OCI-M2 (cell line): Measurements from ENCODE around the gene TSHB.
"Not testable (repeated sequence)": the region's sequence is repeated elsewhere in the genome, so short reads cannot be mapped to it uniquely, and the experiment has no call there.

Experiments
- DNase-seq: peaks from one replicate; lab custom pipeline; 2025; ENCODE audit not compliant: unreplicated experiment; lab: John Stamatoyannopoulos, UW

TSHB gene

DNA sequence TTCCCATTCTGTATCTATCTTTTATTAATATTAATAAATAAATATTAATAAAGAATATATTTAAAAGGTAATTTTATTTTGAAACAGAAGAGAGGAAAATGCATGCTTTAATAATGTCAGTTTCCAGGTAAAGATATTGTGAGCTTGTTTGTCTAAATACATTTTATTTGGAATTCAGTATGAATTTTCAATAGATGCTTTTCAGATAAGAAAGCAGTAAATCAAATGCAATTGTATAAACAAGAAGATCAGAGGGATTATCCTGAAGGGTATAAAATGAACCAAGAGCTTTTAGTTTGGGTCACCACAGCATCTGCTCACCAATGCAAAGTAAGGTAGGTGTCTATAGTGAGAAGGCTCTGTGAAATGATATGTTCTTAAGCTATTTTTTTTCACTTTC lies at the start of gene TSHB:
Gene TSHB, plus strand, starts transcription at position 301 of the 400 bp plus-strand sequence. CDS start 3,537 bp downstream, outside the sequence.
- no peak for DNase-seq

DNA sequence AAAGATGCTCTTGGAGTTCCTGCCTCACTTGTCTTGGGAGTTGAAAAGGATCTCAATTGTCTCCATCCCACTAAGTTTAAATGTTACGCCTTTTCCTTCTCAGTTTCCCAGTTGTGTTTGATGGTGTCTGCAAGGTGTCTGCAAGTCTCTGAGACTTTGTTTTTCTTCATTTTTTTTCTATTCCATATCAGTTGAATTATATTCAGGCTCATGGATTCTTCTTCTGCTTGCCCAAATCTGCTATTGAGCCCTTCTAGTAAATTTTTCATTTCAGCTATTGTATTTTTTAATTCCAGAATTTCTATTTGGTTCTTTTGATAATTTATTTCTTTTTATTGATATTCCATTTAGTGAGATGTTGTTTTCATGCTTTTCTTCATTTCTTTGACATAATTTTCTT lies 47.4 kb upstream of the TSHB start:
- no peak for DNase-seq

DNA sequence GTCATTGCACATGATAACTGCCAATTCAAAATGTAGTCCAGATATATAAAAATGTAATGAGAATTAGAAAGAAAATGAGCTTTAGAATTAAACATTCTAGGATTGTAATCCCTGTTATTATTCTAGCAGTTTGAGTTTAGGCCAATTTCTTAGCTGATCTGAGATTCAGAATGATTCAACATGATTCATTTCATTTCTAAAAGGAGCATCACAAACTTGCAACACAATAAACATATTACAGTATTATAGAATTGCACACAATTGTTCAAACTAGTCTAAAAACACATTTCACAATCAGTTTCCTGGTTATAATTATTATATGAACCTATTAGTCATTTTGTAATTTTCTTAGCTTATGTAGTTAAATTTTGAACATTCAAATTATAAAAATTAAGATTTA lies 43.3 kb upstream of the TSHB start:
- DNase-seq: no peak

DNA sequence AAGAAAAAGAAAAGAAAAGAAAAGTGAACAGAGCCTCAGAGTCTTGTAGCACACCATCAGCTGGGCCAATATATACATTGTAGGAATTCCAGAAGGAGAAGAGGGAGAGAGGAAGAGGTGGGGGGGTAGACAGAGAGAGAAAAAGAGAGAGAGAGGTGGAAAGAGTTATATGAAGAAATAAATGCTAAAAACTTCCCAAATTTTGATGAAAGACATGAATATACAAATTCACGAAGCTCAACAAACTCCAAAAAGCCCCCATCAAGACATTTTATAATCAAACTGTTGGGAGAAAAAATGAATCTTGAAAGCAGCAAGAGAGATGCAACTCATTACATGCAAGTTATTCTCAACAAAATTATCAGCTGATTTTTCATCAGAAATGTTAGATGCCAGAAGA lies 41.5 kb upstream of the TSHB start:
- no peak for DNase-seq

DNA sequence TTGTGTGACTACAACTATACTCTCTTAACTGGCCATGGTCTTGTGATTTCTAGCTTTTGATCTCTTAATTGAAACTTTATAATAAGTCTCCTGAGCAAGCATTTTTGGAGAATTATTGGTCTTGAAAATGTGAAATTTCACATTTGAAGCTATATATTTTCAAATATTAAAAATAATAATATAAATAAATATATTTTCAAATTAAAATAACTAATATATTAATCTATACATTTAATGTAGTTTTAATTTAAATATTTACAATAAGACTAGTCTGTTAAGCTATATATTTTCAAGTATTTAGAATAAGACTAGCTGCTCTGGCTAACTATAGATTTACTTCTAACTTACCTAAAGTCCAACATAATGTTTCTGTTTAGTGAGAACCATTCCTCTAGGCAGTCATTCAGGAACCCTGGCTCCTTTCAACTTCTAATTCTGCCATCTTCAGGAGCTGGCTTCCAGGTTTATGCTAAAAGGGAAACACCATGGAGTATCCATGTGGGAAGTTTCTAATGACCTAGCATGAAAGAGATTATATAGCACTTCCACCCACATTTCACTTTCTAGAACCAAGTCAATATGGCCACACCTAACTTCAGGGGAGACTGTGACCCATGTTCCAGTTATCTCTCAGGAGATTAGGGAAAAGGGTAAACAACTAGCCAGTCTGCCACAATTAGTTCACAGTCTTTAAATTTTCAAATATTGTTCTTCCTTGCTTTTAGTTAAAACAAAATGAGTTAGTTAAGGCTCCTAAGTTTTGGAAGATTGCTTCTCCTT lies 31.9 kb upstream of the TSHB start:
- DNase-seq: no peak

DNA sequence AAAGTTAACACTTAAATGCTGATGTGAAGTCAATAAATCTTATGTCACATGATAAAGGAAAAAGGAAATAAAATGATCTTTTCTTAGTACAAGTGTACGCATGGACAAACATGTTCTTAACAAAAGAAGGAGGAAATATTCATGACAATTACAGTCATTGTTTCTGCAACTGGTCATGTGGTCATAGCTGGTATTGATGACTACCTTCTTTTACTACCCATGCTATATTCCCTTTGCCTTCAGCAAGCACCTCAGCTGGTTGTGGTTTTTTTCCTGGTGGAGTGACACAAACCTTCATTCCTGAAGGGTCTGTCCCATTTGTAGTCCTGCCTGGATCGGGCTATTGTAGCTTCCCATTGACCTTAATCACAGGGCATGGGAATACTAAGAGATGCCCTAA lies 23.4 kb upstream of the TSHB start:
- DNase-seq: no peak

DNA sequence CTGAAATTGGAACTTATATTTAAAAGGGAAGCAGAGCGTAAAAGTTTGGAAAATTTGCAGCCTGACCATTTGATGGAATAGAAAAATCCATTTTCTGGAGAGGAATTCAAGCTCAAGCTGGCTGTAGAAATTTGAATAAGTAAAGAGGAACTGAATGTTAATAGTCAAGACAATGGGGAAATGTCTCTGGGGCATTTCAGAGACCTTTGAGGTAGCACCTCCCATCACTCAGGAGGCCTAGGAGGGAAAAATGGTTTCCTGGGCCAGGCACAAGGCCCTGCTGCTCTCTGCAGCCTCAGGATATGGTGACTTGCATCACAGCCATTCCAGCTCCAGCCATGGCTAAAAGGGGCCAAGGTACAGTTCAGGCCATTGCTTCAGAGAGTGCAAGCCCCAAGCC lies 17.6 kb upstream of the TSHB start:
- no peak for DNase-seq

DNA sequence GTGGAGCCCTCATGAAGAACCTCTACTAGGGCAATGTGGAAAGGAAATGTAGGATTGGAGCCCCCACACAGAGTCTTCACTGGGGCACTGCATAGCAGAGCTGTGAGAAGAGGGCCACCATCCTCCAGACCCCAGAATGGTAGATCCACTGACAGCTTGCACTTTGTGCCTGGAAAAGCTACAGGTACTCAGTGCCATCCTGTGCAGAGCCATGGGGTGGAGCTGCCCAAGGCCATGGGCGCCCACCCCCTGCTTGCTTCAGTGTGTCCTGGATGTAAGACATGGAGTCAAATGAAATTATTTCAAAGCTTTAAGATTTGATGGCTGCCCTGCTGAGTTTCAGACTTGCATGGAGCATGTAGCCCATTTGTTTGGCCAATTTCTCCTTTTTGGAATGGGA lies 17.2 kb upstream of the TSHB start:
- DNase-seq: no peak

DNA sequence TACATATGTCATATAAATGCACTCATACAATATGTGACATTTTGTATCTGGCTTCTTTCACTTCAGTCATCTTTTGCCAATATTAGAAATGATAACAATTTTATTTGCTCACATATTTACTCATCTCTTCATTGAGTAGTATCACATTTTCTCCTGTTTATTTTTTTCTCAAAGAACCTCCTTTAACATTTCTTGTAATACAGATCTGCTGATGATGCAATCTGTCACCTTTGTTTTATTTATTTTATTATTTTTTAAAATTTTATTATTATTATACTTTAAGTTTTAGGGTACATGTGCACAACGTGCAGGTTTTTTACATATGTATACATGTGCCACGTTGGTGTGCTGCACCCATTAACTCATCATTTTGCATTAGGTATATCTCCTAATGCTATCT lies 15.8 kb upstream of the TSHB start:
- no peak for DNase-seq

DNA sequence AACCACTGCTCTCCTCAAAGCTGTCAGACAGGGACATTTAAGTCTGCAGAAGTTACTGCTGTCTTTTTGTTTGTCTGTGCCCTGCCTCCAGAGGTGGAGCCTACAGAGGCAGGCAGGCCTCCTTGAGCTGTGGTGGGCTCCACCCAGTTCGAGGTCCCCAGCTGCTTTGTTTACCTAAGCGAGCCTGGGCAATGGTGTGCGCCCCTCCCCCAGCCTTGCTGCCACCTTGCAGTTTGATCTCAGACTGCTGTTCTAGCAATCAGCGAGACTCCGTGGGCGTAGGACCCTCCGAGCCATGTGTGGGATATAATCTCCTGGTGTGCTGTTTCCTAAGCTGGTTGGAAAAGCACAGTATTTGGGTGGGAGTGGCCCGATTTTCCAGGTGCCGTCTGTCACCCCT lies 10.1 kb upstream of the TSHB start:
- DNase-seq: not testable (repeated sequence)

DNA sequence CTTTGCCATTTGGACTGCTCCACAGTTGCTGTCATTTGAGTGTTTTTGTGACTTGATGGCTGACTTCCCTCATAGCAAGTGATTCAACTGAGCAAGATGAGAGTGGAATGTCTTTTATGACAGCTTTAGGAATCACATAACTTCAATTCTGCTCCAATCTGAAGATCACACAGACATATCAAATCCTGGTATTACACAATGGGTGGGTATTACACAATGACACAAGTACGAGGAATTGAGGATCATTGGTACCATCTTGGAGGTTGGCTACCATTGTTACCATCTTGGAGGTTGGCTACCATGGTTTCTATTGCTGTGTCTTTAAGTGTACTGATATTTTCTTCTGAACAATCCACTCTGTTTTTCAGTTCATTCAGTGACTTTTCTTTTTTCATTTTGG lies 8.5 kb upstream of the TSHB start:
- DNase-seq: no peak

DNA sequence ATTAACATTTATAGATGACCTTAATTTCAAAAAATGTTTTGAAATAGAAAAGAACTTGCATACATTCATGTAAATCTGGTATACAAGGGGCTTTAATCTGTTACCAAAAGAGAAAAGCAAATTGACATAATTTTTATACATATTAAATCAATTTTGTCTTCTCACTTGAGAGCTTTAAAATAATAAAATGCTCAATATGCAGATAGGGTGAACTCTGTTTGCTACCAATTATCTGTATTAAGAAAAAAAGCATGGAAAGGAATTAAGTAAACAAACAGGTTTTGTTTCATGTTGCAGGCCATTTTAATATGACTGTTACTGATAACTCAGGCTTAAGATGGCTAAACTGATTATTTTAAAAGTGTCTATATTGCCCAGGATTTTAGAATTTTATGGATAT lies 6.0 kb upstream of the TSHB start:
- DNase-seq: no peak

DNA sequence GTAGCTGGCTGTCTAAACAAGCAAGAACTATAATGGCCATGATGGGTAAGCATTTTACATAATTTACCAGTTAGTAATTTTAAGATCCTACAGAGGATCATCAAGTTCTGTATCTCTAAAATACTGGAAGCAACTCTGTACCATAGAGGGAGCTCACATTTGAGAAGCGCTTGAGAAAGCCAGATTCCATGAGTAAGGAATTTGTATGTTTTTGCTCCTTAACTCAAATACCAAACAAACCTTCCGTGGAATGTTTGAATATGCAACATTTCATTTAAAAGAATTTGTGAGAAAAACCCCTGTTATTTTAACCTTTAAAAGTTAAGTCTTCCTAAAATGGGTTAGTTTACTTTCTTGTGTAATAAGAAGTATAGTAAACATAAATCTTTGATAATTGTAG lies 2.0 kb downstream of the TSHB start:
- no peak for DNase-seq

DNA sequence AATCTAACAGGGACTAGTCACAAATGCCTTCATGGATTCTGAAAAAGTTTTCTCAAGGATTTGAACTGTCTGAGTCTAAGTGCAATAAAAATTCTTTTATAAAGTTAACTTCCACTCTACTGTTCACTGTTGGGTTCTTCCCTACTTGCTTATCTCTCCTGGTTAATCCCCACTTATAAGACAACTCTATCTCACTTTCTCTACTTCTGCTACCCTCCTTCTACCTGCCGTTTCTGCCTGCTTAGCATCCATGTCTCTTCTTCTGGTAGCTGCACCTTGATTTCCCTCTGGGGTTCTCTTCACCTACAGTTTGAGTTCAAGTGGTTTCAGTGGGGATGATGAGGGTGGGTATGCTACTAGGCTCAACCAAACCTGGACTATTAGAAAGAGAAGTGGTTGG lies 6.0 kb downstream of the TSHB start:
- DNase-seq: no peak

DNA sequence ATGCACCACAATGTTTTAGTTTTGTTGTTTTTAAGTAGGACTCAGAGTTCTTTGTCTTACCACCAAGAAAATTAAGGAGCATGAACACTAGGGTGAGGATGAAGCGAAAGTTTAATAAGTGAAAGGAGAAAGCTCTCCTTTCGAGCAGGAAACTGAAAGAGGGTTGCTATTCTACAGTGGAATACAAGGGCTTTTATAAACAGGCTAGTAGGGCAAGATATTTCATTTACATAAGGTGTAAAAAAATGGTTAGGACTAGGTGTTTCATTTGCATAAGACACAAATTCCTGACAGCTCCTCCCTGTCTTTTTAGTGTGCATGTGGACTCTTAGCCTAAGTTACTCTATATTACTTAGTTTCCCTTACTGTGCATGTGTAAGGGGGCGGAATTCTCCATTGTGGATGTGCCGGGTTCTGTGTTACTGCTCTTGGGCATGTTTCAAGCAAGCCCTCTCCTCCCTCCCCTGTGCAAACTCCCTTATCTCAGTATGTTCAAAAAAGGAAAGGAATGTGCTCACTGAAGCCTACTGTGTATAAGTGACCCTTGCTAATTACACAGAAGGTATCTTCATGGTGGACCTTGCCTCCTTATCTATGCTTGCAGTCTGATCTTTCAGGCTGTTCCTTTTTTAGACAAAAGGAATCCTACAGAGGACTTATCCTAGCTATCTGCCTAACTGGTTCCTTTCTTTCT lies 7.3 kb downstream of the TSHB start:
- no peak for DNase-seq

DNA sequence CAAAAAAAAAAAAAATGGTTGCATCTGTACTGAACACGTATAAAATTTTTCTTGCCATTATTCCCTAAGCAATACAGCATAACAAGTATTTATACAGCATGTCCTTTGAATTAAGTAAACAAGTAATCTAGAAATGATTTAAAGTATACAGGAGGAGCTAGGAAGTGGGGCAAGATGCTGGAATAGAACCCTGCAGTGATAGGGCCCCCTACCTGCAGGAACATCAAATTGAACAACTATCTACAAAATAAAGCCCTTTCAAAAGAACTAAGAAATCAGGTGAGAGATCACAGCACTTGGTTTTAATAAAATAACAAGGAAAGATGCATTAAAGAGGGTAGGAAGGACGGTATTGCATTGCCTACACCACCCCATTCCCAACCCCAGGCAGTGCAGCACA lies 10.9 kb downstream of the TSHB start:
- no peak for DNase-seq

DNA sequence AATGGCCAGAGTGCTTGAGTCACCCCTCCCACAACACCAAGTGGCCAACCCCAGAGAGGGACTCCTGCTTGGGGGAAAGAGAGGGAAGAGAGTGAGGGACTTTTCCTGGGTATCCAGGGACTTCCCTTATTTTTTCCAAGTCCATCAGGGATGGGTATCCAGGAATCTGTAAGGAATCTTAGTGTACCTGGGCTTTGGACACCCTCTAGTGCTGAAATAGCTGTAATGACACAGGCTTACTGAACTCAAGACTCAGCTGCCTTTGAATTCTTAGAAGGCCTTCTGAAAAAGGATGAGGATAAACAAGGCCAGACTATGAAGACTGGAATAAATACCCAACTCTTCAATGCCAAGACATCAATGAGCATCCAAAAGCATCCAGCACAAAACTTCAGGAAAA lies 12.0 kb downstream of the TSHB start:
- DNase-seq: no peak

DNA sequence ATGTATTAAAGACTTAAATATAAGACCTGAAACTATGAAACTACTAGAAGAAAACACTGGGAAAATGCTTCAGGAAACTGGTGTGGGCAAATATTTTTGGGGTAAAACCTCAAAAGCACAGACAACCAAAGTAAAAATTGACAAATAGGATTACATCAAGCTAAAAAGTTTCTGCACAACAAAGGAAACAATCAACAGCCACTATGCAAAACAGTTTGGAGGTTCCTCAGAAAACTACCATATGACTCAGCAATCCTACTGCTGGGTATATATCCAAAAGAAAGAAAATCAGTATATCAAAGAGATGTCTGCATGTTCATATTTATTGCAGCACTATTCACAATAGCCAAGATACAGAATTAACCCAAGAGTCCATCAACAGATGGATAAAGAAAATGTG lies 17.1 kb downstream of the TSHB start:
- DNase-seq: no peak

DNA sequence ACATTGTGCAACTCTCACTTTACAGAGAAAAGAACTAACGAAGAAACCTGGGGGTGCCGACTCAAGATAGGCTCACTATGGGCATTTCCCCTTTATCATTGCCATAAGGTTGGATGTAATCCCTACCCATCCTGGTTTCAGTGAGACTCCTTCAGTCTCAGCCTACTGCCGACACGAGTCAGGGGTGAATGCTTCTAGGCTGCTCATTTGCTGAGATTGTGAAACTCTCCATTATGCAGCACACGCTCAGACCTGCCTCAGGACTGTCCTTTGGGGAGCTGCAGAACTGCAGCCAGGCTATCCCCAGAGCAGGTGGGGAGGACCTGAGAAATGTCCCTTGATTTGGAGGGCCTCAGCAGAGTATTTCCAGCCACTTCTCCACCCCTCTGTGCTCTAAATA lies 22.2 kb downstream of the TSHB start:
- DNase-seq: no peak

DNA sequence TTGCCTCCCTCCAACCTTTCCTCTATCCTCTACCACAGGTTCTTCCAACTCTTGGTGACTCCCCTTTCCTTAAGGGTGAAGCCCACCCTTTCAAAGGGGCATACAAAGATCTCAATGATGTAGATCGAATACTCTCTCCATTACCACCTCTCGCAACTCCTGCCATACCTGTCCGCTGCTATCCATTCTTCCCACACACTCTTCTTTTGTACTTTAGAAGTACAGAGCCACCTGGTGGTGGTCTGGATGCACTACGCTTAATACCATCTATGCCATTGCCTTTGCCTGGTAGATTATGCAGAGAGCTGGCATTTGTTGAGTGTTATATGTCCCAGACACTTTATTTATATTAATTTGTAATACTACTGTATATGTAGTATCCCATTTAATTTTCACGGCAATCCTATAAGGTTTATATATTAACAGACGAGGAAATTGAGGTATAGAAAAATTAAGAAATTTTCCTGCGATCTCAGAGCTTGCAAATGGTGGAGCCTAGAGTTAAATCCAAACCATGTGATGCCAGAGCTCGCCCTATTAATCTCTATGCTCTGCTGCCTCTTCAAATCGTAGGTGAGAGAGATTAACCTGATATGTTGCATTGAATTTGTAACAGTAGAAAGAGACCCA lies 22.9 kb downstream of the TSHB start:
- no peak for DNase-seq

DNA sequence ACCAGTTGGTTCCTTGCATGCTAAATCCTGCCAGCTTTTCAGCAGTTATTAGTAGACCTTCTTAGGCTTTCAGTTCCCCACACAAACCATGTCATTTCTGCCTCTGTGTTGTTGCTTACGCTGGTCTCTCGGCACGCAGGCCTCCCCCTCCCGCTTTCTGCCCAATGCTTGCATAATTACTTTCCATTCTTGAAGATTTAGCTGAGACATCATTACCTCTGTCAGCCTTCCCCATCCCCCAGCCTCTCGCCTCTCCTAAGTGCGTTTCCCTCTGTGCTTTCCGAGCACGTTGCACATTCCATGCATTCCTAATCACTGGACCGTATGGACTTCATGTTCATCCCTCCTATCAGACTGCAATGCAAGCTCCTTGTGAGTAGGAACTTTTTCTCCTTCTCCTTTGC lies 26.8 kb downstream of the TSHB start:
- no peak for DNase-seq

DNA sequence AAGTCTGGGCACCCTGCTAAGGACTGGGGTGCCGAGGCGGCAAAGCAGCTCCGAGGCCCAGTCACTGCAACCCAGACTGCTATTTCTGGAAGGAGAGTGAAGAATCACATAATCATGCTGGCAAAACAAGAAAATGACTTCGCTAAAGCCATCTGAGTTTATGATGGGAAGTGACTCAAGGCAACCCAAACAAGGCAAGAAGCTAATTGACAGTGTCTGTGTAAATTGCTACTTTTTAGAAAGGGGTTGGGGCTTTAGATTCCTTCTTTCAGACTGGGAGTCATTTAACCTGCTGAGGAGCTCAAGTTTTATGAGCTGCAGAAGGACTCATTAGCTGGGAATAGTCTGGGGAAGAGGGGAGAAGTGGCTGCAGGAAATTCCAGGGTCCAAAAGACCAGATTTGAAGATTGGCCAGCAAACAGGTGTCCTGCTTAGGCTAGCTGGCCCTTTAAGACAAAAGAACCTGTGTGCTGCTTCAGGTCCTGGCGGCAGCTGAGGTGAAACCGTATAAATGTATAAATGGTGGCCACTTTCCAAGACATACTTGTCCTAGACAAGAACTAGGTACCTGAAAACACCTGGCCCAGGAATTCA lies 28.1 kb downstream of the TSHB start:
- no peak for DNase-seq
